Ishikawa (cell line): Measurements from ENCODE around the gene PEAK1.

Experiments used
- CEBPB ChIP-seq: IDR thresholded peaks from 2 replicates; pipeline ENCODE4 v1.6.1; 2012
- CREB1 ChIP-seq: IDR thresholded peaks from 2 replicates; pipeline ENCODE4 v1.6.1; 2012; ENCODE audit warnings: low read depth
- EGR1 ChIP-seq: IDR thresholded peaks from 2 replicates; pipeline ENCODE4 v1.6.1; 2012
- EP300 ChIP-seq: IDR thresholded peaks from 2 replicates; pipeline ENCODE4 v1.6.1; 2012; ENCODE audit warnings: borderline replicate concordance
- FOXM1 ChIP-seq: IDR thresholded peaks from 2 replicates; pipeline ENCODE4 v1.6.1; 2012; ENCODE audit warnings: low read depth, borderline replicate concordance
- NFIC ChIP-seq: IDR thresholded peaks from 2 replicates; pipeline ENCODE4 v1.6.1; 2012
- RAD21 ChIP-seq: IDR thresholded peaks from 2 replicates; pipeline ENCODE4 v1.6.1; 2012; ENCODE audit warnings: low read depth
- TAF1 ChIP-seq: IDR thresholded peaks from 2 replicates; pipeline ENCODE4 v1.6.1; 2012; ENCODE audit warnings: low read depth, mild to moderate bottlenecking
- TCF12 ChIP-seq: IDR thresholded peaks from 2 replicates; pipeline ENCODE4 v1.6.1; 2012; ENCODE audit warnings: low read depth
- TEAD4 ChIP-seq: IDR thresholded peaks from 2 replicates; pipeline ENCODE4 v1.6.1; 2012
- YY1 ChIP-seq: IDR thresholded peaks from 2 replicates; pipeline ENCODE4 v1.6.1; 2012; ENCODE audit warnings: low read depth
- ZBTB7A ChIP-seq: IDR thresholded peaks from 2 replicates; pipeline ENCODE4 v1.6.1; 2012; ENCODE audit warnings: low read depth
- TF ChIP-seq, protein P1 (sequence below): IDR thresholded peaks from 2 replicates; pipeline ENCODE4 v1.6.1; 2012; ENCODE audit warnings: low read depth, mild to moderate bottlenecking
- TF ChIP-seq, protein P2 (sequence below): IDR thresholded peaks from 2 replicates; pipeline ENCODE4 v1.6.1; 2012
- TF ChIP-seq, protein P3 (sequence below): IDR thresholded peaks from 2 replicates; pipeline ENCODE4 v1.6.1; 2012

The PEAK1 gene

DNA sequence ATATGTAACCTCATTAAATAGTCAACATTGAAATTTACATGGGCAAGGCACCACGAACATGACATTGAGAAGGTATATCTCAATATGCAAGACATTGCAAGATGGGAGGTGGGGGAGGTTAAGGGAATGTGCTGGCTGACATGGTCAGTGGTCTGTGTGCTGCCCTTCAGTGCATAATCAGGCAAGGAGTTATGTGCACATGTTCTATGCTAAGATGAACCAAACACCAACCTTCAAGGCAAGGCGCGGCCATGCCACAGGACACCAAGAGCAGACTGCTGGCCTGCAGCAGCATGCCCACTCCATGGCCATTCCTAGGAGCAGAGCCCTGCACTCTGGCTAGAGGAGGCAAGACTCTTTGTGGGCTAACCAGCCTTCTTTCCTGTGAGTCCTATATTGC, 308.1 kb downstream of the PEAK1 start:
- TF ChIP-seq TEAD4 (no peak), EGR1 (no peak), NFIC (no peak), RAD21 (no peak), ZBTB7A (no peak), TAF1 (no peak), TCF12 (no peak), EP300 (no peak), CEBPB (no peak)
- TF ChIP-seq, protein P1, sequence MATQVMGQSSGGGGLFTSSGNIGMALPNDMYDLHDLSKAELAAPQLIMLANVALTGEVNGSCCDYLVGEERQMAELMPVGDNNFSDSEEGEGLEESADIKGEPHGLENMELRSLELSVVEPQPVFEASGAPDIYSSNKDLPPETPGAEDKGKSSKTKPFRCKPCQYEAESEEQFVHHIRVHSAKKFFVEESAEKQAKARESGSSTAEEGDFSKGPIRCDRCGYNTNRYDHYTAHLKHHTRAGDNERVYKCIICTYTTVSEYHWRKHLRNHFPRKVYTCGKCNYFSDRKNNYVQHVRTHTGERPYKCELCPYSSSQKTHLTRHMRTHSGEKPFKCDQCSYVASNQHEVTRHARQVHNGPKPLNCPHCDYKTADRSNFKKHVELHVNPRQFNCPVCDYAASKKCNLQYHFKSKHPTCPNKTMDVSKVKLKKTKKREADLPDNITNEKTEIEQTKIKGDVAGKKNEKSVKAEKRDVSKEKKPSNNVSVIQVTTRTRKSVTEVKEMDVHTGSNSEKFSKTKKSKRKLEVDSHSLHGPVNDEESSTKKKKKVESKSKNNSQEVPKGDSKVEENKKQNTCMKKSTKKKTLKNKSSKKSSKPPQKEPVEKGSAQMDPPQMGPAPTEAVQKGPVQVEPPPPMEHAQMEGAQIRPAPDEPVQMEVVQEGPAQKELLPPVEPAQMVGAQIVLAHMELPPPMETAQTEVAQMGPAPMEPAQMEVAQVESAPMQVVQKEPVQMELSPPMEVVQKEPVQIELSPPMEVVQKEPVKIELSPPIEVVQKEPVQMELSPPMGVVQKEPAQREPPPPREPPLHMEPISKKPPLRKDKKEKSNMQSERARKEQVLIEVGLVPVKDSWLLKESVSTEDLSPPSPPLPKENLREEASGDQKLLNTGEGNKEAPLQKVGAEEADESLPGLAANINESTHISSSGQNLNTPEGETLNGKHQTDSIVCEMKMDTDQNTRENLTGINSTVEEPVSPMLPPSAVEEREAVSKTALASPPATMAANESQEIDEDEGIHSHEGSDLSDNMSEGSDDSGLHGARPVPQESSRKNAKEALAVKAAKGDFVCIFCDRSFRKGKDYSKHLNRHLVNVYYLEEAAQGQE = no peak
- TF ChIP-seq, protein P2, sequence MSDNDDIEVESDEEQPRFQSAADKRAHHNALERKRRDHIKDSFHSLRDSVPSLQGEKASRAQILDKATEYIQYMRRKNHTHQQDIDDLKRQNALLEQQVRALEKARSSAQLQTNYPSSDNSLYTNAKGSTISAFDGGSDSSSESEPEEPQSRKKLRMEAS = no peak

DNA sequence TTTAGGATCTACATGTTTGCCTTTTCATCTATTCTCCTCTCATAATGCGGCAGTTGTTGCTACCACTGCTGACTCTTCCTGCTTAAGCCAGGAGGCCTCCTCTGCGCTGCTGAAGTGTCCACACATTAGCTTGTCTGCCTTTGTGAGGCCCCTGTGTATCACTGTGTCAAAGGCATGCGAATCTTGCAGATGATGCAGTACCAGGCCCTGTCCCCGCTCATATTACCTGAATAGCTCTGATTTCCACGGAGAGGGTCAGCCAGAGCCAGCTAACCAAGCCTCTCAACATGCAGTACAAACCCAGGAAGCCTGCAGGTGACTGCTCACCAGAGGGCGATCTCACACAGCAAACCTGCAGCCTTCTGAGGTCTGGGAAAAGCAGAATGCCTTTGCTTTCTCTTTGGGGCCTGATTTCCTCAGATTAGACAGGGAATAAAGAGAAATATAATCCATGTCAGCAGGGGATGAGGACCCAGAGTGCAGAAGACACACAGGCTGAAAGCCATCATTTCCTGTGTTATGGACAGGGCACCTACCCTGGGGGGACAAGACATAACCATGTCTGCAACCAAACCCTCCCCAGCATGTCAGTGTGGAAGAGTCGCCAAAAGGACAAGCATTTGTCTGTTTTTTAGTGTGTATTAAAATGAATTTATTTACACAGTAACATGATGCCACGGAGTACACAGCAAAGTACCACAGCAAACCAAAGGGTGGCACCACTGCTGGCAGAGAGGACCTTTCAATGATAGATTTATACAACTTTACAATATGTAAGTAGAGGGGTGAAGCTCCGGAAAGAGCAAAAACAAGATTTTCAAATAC, 312.2 kb downstream of the PEAK1 start:
- TF ChIP-seq, protein P2 = no peak
- no peak for TF ChIP-seq EGR1
- no peak for TF ChIP-seq YY1
- peak; percentile 90 for TF ChIP-seq RAD21

DNA sequence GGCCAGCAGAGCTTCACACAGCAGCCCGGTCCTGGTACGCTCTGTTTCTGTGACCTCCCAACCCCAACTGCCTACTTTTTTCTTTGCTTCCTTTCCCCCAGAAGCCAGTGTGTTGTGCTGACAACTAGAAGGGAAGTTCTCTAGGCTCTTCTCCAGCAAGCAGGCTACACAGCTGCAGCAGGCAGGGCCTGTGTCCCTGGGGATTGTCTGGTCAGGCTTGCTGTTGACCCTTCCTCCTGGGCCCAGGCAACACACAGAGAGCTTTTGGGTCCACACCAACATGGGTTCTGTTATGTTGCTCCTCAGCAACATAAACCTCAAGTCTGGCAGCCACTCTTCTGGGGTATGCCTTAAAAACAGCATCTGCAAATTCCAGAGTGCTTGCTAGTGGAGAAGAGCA, 312.8 kb downstream of the PEAK1 start:
- TF ChIP-seq, protein P2 = no peak
- TF ChIP-seq, protein P3, sequence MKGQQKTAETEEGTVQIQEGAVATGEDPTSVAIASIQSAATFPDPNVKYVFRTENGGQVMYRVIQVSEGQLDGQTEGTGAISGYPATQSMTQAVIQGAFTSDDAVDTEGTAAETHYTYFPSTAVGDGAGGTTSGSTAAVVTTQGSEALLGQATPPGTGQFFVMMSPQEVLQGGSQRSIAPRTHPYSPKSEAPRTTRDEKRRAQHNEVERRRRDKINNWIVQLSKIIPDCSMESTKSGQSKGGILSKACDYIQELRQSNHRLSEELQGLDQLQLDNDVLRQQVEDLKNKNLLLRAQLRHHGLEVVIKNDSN = no peak
- TF ChIP-seq, protein P1 = no peak
- TF ChIP-seq EP300 (no peak), TAF1 (no peak), CEBPB (no peak), YY1 (no peak), EGR1 (no peak), CREB1 (no peak), ZBTB7A (no peak), RAD21 (no peak), FOXM1 (no peak), TEAD4 (no peak), NFIC (no peak), TCF12 (no peak)

DNA sequence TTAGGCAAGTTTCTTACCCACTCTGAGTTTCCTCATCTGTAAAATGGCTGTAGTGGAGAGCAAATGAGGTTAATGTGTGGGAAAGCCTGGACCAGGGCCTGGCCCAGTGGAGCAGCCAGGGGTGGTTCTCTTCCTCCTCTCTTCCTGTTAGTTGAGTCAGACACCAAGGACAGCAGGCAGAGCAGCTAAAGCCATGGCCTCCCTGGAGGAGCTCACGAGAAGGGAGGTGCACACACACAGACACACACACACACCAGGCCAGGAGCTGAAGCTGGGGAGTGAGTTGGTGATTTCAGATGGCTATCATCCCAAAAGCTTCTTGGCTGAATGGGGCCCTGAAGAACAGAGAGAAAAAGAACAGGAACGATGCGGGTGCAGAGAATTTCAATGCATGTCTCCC, 315.7 kb downstream of the PEAK1 start:
- TF ChIP-seq TAF1 (no peak), YY1 (no peak), RAD21 (no peak), TEAD4 (no peak)
- TF ChIP-seq, protein P1 = no peak
